HG03342 (cell line): ENCODE measurements around the gene TNS1.

ENCODE experiments used
- ATAC-seq: cut with Tn5 transposase; IDR thresholded peaks from one replicate; pipeline ENCODE4 v1.9.1; 2021; ENCODE audit warnings: mild to moderate bottlenecking, moderate library complexity; ENCODE audit not compliant: unreplicated experiment

Gene TNS1

DNA sequence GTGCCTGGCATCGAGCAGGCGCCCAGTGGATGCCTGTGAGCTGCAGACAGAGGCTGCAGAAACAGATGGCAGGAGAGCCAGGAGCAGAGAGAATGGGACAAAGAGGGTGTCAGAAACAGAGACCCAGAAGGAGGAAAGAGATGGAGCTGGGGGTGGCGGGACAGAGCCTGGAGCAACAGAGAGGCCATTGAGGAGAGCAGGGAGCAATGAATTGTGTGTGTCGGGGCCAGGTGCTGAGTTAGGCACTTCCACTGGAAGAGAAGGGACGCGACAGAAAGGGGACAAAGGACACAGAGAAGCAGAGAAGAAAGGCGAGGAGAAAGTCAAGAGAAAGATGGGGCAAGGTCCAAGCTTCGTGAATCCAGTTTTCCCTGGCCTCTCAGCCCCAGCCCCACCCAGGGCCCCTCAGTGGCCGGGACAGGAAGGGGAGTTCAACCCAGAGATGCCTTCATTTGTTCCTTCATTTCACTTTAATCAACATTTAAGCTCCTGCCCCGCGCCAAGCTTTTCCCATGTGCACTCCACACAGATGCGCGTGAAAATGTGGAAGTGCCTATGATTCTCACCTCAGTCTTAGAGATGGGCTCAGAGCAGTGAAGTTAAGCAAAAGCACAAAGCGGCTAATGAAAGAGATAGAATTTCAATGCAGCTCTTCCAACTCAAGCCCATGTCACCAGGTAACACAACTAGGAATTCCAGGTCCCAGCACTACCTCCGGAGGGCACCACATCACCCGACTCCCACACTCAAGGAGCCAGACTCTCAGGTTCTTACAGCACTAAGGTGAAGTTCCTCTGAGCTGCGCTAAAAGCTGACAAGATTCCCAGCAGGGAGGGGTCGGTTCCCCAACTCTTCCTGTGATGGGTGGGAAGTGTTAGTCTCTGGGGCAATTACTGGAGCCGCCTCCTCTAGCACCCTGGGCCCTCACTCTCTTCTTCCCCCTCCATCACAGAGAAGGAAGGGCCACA, 55.1 kb downstream of the TNS1 start:
- no peak for ATAC-seq

DNA sequence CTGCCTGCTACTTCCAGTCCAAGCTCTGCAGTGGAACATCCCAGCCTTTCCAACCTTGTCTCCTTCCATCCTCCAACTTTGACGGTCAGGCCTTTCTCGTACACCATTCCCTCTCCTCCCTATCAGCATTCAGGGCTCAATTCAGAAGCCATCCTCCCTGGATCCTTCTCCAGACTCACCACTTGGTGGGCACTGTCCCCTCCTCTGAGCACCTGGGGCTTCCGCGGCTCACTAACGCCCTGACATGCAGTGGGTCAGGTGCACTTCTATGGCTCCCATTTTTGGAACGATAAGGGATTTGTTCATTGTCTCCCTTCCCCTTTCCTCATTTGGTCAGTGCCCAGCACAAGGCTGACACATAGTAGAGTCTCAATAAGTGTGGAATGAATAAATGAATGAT, 56.7 kb downstream of the TNS1 start:
- ATAC-seq = no peak

DNA sequence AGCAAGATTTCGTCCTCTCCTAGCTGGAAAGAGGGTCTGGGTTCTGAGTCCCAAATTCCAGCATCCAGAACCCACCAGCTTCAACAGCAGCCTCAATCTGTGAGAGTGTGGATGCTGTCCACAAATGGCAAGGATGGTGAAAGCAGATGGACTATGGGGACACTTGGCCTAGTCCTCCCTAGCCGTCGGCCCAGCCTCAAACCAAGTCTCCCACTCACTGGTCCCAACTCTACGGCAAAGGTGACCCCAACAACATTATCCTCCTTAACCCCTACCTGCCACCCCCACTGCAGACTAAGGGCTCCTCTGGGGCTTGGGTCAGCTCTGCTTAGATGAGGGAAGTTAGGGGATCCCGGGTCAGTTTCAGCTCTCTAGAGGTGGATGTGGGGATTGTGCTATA, 57.3 kb downstream of the TNS1 start:
- ATAC-seq = no peak

DNA sequence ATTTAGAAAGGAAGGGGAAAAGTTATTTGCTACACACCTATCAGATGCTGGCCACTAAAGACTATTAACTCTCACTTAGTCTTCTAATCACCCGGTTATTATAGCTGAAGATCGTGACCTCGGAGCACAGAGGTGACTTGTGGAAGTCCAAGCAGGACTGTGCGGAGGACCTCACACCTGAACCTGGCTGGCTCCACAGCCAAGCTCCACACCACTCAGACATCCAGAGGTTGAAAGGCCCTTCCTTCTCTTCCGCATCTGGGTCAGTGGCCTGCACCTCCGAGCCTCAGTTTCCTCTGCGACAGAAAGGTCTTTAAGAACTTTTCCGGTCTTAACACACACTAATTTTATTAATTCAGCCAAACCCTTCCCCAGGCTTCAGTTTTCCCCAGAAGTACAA, 57.9 kb downstream of the TNS1 start:
- ATAC-seq = no peak

DNA sequence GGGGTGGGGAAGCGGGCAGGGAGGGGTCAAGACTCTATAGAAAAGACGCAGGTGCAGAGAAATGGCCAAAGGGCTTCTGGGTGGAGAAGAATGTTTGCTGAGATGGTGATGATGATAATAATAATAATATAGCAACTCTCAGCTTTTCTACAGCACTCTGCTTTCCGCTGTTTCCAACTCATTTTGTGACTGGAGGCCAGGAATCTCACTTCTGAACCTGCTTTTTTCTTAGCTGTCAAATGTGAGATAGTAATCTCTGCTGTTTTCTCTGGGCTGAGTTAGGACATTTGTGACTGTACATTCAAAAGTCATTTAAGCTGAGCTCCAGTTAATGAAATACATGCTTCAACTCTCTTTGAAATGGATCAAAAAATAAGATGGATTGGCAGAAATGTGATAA, 58.4 kb downstream of the TNS1 start:
- no peak for ATAC-seq

DNA sequence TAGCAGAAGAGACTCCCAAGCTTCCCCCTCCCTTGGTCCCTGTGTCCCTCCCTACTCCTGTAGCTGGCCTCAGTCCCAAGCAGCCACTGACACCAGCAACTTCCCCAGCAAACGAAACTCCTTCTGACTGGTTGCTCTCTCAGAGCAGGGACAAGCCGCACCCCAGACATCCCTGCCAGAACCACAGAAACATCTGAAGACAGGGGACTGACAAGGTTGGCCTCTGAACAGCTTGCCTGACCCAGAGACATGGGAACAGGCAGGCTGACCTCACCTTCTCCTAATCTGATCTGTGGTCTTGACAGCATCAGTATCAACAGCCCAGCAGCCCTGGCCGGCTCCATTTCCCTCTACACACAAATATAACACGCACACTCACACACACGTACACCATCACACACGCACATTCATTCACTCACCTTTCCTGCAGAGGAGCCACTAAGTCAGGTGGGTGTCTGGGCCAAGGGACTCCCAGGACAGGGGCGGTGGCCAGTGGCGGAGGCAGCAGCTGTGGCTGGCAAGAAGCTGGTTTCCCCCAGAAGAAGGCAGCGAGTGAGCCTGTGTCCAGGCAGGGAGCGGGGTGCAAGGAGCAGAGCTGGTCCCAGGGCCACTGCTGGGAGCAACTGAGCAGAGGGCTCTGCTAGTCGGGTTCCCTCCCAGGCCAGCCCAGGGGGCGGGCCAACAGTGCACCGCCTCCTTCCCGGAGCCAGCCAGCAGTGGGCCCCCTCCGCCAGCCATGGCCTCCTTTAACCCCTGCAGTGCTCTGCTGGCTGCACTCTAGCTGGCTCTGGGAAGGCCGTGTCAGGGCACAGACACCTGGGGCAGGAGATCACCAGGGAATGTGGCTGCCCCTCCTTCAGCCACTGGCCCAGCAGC, 59.1 kb downstream of the TNS1 start:
- no peak for ATAC-seq

DNA sequence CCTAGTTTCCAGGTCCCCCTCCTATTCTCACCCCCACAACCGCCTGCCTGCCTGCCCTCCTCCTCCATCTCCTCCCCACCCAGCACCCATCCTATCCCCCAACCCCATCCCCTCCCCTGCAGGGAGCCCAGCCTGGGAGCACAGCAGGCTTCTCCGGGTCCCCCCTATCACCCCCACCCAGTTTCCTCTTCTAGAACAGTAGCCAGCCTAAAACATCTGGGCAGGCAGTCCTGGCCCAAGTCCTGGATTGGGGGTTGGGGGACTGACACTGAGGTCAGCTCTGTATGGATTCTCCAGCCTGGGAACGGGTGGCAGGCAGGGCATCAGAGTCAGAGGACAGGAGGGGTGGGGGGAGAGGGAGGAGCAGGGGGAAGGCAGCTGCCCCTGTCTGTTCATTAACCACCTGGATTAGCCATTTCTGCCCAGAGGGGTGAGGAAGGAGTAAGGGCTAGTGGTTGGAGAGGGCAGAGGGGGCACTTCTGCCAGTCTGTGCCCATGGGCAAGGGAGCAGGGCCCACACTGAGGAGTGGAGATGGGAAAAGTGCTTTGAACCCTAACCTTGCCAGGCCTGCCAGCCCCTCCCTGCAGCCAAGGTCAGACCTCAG, 60.0 kb downstream of the TNS1 start:
- ATAC-seq = no peak

DNA sequence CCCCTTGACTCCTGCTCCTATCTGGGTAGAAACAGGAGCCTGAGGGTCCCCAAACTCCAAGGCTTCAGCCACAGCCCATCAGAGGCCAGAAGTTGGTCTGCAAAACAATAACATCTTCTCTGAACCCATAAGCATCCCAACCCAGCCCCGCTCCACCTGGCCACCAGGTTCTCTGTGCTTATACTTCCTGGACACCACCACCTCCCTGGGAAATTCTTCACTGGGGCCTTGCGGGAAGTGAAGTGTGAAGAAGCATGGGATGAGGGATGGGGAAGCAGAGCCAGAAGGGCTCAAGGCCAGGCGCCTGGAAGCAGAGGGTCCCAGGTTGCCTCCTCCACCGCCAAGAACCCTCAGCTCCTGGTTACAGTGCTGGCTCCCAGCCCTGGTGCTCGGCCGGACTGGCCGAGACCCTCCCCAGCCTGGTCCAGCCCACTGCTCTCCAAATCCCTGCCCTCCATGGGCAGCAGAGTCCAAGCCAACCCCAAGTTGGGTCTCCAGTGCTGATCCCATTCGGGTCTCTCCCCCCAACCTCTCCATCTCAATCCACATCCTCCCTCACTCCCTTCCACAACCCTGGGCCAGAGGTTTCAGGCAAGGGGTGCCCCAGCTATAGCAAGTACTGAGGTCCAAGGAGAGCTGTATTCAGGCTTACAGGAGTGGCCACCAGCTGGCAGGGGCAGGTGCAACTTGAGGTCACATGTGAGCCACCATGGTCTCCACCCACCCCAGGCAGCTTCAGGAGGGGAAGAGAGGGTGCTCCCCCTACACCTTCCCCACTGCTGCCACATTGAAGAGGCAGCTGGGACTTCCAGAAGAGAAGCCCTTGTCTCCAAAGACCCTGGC, 60.7 kb downstream of the TNS1 start:
- ATAC-seq = no peak

DNA sequence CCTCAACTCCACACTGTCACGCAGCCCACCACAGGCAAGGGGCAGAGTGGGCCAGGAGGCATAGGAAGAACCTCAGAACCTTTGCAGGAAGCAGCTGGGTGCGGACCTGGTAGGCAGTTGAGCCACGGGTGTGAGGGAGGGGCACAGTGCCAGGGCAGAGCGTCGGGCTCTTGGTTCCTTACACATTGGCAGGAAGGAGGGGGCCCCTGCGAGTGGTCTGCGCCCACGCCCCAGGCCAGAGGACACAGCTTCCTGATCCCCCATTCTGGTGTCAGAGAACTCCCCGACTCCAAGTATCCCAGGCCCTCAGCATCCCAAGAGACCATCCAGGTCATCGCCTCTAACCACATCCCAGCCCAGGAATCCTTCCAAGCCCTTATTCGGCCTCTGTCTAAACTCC, 61.5 kb downstream of the TNS1 start:
- ATAC-seq = no peak

DNA sequence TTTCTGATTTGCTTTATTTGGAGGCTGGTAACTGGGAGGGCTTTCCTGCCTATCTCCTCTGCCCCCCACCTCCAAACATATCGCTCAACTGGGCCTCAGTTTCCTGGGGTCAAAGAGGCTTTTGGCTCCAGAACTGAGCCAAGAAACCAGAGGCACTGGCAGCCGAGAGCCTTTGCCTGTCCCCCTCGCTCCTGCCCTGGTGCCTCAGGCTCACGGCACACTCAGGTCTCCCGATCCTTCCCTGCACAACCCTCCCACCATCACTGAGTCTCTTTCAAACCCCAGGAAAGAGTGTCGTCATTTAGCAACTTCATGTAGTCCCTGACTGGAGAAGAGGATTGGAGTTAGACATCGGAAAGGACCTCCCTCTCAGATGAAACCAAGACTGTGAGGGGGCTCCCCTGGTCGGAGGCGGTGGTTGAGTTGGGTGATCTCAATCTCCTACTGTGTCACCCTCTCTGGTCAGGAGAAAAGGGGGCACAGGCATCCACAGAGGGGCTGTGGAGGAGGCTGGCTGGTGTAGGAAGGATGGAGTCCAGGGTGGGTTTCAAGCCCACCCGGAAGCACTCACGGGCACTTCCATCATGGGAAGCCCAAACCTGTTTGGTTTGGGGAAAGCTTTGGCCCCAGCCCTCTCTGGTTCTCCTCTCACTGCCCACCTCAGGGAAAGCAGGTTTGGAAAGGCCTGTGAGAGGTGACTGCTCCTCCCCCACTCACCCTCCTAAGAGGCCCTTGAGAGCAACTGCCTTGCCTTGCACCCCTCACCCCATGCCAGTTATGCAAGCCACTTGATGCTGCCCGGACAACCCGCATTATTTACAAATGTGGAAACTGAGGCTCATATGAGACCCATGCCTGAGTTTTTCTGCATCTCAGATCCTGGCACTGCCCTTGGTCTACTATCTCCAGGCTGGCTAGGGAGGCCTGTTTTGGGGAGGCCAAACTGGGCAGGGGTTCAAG, 62.3 kb downstream of the TNS1 start:
- no peak for ATAC-seq

DNA sequence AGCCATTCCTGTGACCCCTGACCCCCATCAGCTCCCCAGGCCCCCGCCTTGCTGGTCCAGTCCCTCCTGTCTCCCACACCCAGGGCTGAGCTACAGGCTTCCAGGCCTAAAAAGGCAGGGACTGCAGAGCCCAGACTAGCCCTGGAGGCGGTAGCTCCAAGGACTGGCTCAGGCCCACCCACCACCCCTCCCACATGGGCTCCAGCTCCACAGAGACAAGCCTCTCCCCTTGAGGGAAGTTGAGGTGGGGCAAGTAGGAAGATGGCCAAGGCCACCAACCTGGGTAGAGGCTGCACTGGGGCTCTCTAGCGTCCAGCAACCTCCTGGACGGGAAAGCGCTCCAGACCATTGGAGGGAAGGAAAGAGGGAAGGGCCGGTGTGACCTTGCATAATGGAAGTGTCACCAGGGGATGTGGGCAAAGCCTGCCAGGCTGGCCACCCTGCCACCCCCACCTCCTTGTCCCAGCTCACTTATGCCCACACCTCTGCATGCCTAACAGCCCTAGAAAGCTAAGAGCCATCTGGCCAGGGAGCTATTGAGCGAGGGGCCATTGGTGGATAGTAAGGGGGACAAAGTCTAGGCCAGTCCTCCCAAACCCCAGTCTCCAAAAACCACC, 63.1 kb downstream of the TNS1 start:
- ATAC-seq = no peak

DNA sequence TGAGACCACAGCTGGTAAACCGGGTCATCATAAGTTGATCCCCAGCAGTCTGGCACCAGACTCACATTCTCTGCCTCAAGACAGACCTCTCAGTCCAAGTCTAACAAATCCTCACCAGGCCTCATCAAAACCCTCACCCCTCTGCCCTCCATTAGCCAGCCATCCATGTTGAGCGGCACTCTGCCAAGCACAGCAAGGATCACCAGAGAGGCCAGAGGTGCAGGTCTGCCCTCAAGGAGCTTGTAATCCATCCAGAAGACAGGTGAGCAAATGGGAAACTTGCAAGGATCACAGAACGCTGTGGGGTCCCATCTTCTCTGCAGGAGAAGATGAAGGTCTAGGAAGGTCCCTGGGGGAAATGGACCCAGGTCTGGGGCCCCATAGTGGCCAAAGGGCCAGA, 63.6 kb downstream of the TNS1 start:
- ATAC-seq = no peak

DNA sequence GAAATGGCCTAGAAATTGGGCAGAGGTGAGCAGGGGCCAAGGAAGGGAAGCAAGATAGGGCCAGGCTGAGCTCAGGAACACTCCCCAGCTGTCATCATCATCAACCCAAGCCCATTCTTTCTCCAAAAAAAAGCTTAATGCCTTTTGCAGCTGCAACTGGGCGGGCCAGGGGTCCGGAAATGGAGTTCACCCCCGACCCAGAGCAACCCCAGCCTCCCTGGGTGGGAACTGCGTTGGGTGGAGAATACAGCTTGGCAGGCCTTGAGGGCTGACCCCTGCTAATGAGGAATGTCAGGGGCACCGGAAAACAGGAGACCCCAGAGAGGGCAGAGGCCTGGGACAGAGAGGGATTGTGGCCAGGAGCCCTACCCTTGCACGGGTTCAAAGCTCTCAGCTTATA, 64.8 kb downstream of the TNS1 start:
- no peak for ATAC-seq

DNA sequence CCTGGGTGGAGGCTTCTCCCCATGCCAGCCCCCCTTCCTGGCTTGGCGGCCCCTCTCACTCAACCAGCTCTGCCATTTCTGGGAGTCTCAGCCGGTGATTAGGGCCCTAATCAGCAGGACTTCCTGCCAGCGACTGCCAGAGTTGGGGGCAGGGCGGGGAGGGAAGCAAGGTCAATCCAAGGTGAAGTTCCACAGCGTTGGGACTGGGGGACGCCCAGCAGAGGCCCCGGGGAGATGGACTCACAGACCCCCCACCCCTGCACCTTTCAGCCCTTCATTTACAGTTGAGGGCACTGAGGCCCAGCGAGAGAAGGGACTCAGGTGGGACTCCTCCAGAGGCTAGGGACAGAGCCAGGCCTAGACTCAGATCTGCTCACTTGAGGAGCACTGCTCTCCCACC, 65.3 kb downstream of the TNS1 start:
- no peak for ATAC-seq

DNA sequence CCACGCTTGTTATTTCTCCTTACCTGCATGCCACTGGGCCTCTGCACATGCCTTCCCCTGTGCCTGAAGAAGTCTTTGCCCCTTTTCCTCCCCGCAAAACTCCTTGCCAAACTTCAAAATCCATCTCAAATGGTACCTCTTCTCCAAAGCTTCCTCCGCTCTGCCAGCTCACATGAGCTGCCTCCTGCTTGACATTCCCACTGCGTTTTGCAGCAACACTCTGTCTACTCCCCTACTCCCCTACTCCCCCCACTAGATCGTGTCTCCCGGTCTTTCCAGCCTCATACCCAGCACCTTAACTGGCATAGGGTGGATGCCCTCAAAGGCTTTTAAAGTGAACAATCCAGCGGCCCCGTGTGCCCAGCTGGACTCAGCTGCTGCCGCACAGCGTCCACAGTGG, 65.8 kb downstream of the TNS1 start:
- no peak for ATAC-seq

DNA sequence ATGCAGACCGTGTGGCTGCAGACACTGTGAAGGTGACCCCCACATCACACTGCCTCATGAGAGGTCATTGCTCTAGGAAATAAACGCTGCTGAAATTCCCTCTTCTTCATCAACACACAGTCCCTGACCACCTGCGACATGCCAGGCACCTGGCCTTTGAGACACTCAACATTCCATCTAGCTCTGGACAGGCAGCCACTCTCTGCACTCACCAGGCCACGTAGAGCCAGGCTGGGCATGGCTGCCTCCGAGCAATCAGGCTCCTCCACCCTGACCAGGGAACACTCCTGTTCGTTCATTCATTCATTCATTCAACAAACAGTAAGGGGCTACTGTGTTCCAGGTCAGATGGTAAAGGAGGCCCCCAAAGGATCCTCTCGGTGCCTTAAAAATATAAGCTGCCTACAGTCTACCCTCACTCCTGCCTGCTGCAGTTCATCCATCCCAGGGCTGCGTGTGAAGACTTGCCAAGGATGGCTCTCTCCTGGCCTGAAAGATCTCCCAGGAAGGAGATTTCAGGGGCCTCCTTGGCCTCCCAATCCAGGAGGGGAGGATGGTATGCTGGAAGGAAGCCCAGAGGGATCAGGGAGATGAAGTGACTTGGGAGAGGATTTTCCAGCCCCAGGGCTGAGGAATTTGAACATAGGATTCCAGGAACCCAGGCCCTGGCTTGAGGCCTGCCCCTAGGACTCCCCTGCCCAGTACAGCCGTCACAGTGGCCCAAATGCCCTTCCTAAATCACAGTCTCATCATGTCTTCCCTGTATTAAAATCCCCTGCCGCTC, 66.7 kb downstream of the TNS1 start:
- ATAC-seq = no peak

DNA sequence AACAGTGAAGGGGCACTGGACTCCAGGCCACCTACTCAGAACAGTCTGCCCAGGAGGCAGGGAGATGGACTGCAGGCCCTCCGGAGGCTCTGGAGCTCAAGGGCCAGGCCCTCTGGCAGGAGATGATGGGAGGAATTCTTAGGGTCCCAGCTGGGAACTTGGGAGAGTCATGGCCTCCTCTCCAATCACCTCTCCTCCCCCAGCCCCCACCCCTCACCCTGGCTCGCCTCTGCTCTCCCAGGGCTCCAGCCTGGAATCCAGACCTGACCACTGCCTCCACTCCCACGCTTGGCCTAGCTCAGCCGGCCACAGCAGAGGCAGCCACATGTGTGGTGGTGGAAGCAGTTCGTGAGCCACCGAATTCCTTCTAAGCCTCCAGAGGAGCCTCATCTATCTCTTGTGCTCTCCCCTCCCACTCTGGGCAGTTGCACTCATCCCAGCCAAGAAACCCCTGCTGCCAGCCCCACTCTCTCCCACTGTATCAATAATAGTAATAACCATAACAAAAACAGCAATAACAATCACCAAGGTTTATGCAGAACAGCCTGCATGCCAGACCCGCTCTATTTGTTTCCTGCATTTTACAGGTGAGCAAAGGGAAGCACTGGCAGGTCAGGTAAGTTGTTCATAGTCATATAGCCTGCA, 67.4 kb downstream of the TNS1 start:
- ATAC-seq = no peak
